GM12801 (cell line): ENCODE data around the gene PATJ.

Experiments
- TF ChIP-seq, protein P1 (sequence below): IDR thresholded peaks from one replicate; pipeline ENCODE4 v1.5.1; 2011; ENCODE audit warnings: control low read depth; ENCODE audit not compliant: insufficient read length; ENCODE audit errors: extremely low read depth

Gene PATJ

DNA sequence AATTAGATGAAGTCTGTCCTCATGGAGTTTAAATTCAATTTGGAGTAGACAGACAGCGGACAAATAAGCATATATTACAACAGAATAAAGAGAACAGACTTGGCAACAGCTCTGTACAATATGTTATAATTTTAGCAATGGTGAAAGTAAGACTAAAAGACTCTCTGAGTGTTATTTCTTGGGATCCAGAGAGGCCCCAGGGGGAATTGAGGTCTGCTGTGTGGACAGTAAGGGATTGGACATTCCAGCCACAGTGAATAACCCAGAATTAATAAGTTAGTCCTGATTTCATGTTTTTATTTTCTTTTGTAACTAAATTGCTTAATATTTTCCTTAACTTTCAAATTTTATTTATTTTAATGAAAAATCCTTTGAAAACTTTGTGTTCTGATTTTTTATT, 101.7 kb downstream of the PATJ start:
- TF ChIP-seq, protein P1, sequence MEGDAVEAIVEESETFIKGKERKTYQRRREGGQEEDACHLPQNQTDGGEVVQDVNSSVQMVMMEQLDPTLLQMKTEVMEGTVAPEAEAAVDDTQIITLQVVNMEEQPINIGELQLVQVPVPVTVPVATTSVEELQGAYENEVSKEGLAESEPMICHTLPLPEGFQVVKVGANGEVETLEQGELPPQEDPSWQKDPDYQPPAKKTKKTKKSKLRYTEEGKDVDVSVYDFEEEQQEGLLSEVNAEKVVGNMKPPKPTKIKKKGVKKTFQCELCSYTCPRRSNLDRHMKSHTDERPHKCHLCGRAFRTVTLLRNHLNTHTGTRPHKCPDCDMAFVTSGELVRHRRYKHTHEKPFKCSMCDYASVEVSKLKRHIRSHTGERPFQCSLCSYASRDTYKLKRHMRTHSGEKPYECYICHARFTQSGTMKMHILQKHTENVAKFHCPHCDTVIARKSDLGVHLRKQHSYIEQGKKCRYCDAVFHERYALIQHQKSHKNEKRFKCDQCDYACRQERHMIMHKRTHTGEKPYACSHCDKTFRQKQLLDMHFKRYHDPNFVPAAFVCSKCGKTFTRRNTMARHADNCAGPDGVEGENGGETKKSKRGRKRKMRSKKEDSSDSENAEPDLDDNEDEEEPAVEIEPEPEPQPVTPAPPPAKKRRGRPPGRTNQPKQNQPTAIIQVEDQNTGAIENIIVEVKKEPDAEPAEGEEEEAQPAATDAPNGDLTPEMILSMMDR: no peak

DNA sequence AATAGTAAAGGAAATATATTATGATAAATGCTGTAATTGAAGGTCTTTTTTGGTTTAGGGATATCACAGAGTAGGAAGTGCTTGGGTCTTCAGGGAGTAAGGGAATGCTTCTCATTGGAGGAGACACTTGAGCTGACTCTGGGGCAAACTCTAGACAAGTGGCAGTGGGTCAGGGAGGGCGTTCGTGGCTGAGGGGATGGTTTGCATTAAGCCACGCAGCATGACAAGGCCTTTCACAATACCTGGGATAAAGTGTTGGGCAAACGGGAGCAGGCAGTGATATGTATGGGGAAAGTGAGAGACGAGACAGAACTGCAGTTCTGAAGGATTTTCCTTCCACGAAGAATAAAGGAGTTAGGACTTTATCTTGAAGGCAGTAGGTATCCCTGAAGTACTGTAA, 109.0 kb downstream of the PATJ start:
- TF ChIP-seq, protein P1: no peak

DNA sequence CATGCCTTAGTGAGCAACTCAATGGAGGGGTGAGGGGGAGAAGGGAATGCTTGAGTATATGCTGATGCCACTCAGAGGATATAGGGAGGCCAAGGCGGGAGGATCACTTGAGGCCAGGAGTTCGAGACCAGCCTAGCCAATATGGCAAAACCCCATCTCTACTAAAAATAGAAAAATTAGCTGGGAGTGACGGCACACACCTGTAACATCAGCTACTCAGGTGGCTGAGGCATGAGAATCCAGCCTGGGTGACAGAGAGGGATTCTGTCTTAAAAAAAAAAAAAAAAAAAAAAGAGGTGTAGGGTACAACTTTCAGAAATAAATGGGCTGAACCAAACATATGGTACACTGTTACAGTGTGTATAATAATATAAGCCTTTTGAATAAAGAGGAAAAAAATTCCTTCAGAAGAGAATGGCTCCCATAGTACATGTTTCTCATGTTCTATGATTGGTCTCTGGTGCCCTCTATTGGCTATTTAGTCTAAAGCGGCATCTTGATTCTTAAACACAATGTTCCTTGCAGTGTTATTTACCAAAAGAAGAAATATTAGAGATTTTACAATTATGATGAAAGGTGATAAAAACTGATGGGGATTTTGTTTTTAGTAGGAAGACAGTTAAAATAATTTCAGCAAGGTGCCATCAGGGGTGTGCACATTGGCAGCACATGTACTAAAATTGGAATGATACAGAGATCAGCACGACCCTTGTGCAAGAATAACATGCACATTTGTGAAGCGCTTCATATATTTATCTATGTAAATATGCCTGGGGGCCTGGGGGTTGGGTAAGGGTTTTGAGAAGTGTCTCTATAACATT, 109.8 kb downstream of the PATJ start:
- TF ChIP-seq, protein P1: no peak

DNA sequence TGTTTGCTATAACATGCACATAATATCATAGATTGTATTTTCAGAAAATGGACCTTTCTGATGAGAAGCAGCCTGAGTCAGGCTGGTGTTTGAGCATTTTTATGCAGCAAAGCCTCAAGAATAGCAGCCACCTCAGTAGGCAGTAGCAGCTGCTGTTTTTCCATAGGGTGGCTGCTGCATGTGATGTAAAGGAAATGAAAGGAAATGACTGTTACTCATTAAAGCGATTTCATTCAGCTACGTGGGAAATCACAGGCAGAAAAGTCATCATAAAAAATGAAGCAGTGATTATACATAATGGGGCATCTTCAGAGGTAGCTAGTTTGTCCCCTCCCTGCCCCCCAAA, 110.4 kb downstream of the PATJ start:
- TF ChIP-seq, protein P1: no peak

DNA sequence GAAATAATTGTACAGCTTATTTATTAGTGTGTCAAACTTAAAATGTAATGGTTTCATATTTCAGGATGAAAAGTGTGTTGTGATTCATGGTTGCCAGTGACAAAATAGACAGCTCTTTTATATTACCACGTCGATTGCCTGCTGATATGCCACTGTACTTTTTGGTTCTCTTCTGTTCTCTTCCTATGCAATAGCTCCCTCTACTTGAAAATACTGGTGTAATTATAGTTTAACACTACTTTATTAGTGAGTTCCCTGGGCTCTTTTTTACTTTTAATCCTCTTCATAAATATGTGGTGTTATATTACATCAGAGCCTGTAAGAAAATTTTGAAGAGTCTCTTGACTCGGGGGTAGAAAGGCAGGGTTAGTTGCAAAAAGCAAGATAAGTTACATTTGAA, 111.3 kb downstream of the PATJ start:
- TF ChIP-seq, protein P1: no peak

DNA sequence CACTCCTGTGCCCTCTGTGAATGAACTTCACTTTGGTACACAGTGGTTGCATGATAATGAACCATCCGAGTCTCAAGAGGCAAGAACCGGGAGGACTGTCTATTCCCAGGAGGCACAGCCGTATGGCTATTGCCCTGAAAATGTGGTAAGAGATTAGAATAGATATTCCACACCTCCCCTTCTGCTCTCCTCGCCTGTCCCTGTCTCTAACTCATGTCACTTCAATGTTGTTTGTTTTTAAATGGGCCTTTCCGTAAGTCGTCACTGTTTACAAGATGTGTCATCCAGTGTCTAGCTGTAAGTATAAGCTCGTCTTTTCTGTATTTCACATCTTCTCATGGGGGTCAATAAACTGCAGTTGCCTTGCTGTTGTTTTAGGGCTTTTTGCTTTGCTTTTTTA, 122.2 kb downstream of the PATJ start:
- TF ChIP-seq, protein P1: no peak

DNA sequence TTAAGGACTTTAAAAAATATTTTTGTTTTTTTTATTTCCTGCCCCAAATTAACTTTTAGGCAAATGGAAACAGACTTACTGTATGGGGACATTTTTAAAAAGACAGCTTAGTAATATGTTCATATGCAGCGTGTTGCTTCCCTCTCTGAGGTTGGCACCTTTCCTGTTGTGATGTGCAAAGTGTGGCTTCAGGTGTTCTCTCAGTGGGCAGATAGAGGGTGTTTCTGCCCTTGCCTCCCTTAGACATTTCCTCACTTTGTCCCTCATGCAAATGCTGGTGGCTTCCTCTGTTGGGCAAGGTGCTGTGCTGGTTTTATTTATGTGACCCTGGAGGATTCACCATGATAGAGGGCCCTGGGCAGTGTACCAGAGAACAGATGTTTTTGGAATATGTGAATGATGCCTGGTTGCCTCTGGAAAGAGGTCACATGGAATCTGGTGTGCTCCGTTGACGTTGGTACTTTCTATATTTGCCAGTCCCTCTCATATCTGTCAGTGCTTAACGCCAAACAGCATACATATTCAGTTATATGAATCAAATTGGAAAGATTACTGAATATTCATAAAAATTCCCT, 123.5 kb downstream of the PATJ start:
- TF ChIP-seq, protein P1: no peak
